K562 (cell line): ENCODE data around the gene MAP3K7CL.

Experiments used
- CEBPB ChIP-seq: fragments of 450-650 bp; IDR thresholded peaks from 2 replicates; pipeline ENCODE4 v1.6.1; 2016; ENCODE audit warnings: missing genetic modification characterization, missing compliant biosample characterization
- DMBX1 ChIP-seq: fragments of 250-450 bp; sonication (Bioruptor Pico); IDR thresholded peaks from 2 replicates; pipeline ENCODE4 v1.8.0; 2022; ENCODE audit warnings: inconsistent platforms, mild to moderate bottlenecking, moderate library complexity, borderline replicate concordance
- FOXJ2 ChIP-seq: fragments of 200-800 bp; sonication (Bioruptor generic); IDR thresholded peaks from 2 replicates; pipeline ENCODE4 v1.6.1; 2016; ENCODE audit warnings: missing genetic modification characterization, missing compliant biosample characterization
- NFATC3 ChIP-seq: fragments of 450-650 bp; IDR thresholded peaks from 2 replicates; pipeline ENCODE4 v1.6.1; 2017; ENCODE audit warnings: mild to moderate bottlenecking
- POLR2A ChIP-seq: fragments of 450-650 bp; conservative IDR thresholded peaks from 2 replicates; pipeline ENCODE4 v1.6.1; 2016
- RFX1 ChIP-seq: fragments of 450-650 bp; IDR thresholded peaks from 2 replicates; pipeline ENCODE4 v1.6.1; 2016; ENCODE audit warnings: mild to moderate bottlenecking, moderate library complexity
- SIX5 ChIP-seq, 2 experiments: IDR thresholded peaks; 2 replicates each; pipeline ENCODE4 v1.6.1; 2011; ENCODE audit warnings: low read length in 2 of 2, borderline replicate concordance in 1 of 2, low read depth in 1 of 2, mild to moderate bottlenecking in 1 of 2, moderate library complexity in 1 of 2; ENCODE audit not compliant: insufficient read depth in 1 of 2
- SMAD4 ChIP-seq: fragments of 250-450 bp; sonication (Bioruptor Pico); conservative IDR thresholded peaks from 2 replicates; pipeline ENCODE4 v1.8.0; 2021; ENCODE audit warnings: inconsistent platforms, mild to moderate bottlenecking, moderate library complexity
- SMARCA4 ChIP-seq: fragments of 450-650 bp; IDR thresholded peaks from 2 replicates; pipeline ENCODE4 v1.6.1; 2016
- TAF1 ChIP-seq: IDR thresholded peaks from 2 replicates; pipeline ENCODE4 v1.6.1; 2011; ENCODE audit warnings: mild to moderate bottlenecking, low read length, moderate library complexity; ENCODE audit not compliant: insufficient read depth, control insufficient read depth, severe bottlenecking; ENCODE audit errors: extremely low read depth
- ZNF408 ChIP-seq: fragments of 250-450 bp; sonication (Bioruptor Pico); IDR thresholded peaks from 2 replicates; pipeline ENCODE4 v1.4.0; 2020; ENCODE audit warnings: low read depth, mild to moderate bottlenecking, moderate library complexity
- TF ChIP-seq, protein P1 (sequence below), 3 experiments: IDR thresholded peaks in 2 of 3; conservative IDR thresholded peaks in 1 of 3; 2 replicates each; pipeline ENCODE4 v1.5.1; 2011 to 2012; ENCODE audit warnings: low read length in 3 of 3, mild to moderate bottlenecking in 3 of 3, control low read depth in 2 of 3, improper control_type of control experiment in 1 of 3, inconsistent platforms in 1 of 3, low read depth in 1 of 3, mixed read lengths in 1 of 3, moderate library complexity in 1 of 3; ENCODE audit not compliant: insufficient read depth in 2 of 3
- TF ChIP-seq, protein P2 (sequence below): sonication (generic); formaldehyde crosslinking; IDR thresholded peaks from 2 replicates; pipeline ENCODE4 v1.8.1; 2023; ENCODE audit warnings: mild to moderate bottlenecking, missing genetic modification reagents

DNA sequence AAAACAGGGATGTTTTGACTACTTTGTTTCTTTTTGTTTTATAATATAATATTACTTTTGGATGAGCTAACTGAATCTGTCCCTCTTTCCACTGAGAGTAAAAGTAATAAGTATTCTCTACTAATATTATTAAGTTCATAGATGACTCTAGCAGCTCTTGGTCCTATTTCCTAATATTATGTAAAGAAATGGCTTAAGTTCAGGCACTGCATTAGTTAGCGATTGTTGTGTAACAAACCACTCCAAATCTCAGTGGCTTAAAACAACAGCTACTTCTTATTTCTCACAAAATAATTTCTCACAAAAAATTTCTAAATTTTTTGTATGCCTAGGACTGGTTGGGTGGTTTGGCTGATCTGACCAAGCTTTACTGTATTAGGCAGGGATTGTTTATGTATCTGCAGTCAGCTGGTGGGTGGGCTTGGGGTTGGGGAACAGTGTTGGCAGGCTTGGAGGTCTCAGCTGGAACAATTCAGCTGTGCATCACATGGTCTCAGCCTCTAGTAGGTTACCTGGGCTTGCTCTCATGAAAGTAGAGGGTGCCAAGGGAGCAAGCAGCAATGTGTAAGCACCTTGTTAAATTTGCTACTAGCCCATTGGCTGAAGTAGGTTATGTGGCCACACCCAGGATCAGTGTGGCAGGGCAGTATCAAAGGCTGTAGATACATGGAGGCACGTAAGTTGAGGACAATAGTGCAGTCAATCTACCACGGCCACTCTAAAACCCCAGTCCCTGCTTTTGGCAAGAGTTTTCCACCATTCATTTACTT, 48.2 kb upstream of the MAP3K7CL start:
- TF ChIP-seq NFATC3 (no peak), POLR2A (no peak), DMBX1 (CRISPR knock-in tag) (no peak), CEBPB (tag) (no peak), TAF1 (no peak), SMARCA4 (no peak), SIX5 (IDR thresholded peaks at IDR 0.05; ENCODE audit: borderline replicate concordance in 1 of 2, insufficient read depth in 1 of 2, low read depth in 1 of 2, low read length in 2 of 2) (no peak), ZNF408 (CRISPR knock-in tag) (no peak), FOXJ2 (tag) (no peak), RFX1 (no peak), SMAD4 (no peak)
- TF ChIP-seq, protein P1, sequence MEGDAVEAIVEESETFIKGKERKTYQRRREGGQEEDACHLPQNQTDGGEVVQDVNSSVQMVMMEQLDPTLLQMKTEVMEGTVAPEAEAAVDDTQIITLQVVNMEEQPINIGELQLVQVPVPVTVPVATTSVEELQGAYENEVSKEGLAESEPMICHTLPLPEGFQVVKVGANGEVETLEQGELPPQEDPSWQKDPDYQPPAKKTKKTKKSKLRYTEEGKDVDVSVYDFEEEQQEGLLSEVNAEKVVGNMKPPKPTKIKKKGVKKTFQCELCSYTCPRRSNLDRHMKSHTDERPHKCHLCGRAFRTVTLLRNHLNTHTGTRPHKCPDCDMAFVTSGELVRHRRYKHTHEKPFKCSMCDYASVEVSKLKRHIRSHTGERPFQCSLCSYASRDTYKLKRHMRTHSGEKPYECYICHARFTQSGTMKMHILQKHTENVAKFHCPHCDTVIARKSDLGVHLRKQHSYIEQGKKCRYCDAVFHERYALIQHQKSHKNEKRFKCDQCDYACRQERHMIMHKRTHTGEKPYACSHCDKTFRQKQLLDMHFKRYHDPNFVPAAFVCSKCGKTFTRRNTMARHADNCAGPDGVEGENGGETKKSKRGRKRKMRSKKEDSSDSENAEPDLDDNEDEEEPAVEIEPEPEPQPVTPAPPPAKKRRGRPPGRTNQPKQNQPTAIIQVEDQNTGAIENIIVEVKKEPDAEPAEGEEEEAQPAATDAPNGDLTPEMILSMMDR (IDR thresholded peaks at IDR 0.05 in 2 of 3, conservative IDR thresholded peaks at IDR 0.05 in 1 of 3; ENCODE audit: insufficient read depth in 2 of 3, low read depth in 1 of 3, low read length in 3 of 3) = no peak
- TF ChIP-seq, protein P2, sequence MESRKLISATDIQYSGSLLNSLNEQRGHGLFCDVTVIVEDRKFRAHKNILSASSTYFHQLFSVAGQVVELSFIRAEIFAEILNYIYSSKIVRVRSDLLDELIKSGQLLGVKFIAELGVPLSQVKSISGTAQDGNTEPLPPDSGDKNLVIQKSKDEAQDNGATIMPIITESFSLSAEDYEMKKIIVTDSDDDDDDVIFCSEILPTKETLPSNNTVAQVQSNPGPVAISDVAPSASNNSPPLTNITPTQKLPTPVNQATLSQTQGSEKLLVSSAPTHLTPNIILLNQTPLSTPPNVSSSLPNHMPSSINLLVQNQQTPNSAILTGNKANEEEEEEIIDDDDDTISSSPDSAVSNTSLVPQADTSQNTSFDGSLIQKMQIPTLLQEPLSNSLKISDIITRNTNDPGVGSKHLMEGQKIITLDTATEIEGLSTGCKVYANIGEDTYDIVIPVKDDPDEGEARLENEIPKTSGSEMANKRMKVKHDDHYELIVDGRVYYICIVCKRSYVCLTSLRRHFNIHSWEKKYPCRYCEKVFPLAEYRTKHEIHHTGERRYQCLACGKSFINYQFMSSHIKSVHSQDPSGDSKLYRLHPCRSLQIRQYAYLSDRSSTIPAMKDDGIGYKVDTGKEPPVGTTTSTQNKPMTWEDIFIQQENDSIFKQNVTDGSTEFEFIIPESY (CRISPR knock-in tag) = no peak
